HG02678 (cell line): ENCODE data around the gene NAA35.
"Not testable (repeated sequence)": the region's sequence is repeated elsewhere in the genome, so short reads cannot be mapped to it uniquely, and the experiment has no call there.

Source experiments
- ATAC-seq: cut with Tn5 transposase; IDR thresholded peaks from one replicate; pipeline ENCODE4 v1.9.1; 2021; ENCODE audit warnings: mild to moderate bottlenecking, moderate library complexity; ENCODE audit not compliant: unreplicated experiment

Gene NAA35

GRCh38 chr9:86022687-86023266, 81.8 kb downstream of the NAA35 start:
- no peak for ATAC-seq

GRCh38 chr9:86027767-86028166, 86.8 kb downstream of the NAA35 start:
- no peak for ATAC-seq

GRCh38 chr9:86034863-86035734, 94.2 kb downstream of the NAA35 start:
- no peak for ATAC-seq

GRCh38 chr9:86035827-86036440, 95.0 kb downstream of the NAA35 start:
- ATAC-seq, result no peak

GRCh38 chr9:86036555-86036954, 95.6 kb downstream of the NAA35 start:
- ATAC-seq, result no peak

GRCh38 chr9:86039991-86040860, 99.3 kb downstream of the NAA35 start:
- ATAC-seq, result no peak

GRCh38 chr9:86040861-86041155, 99.9 kb downstream of the NAA35 start:
- no peak for ATAC-seq

- ATAC-seq, result no peak
These were observed 100.4 kb downstream of the NAA35 start for GRCh38 chr9:86041311-86041741.

- no peak for ATAC-seq
These were observed 101.4 kb downstream of the NAA35 start for GRCh38 chr9:86042199-86042978.

- no peak for ATAC-seq
These were observed 102.6 kb downstream of the NAA35 start for GRCh38 chr9:86043586-86043985.

GRCh38 chr9:86043999-86044398, 103.1 kb downstream of the NAA35 start:
- ATAC-seq, result no peak

- no peak for ATAC-seq
These were observed 104.7 kb downstream of the NAA35 start for GRCh38 chr9:86045654-86046053.

GRCh38 chr9:86046071-86046636, 105.2 kb downstream of the NAA35 start:
- ATAC-seq, result no peak

GRCh38 chr9:86046930-86047341, 106.0 kb downstream of the NAA35 start:
- ATAC-seq, result no peak

GRCh38 chr9:86047361-86047760, 106.4 kb downstream of the NAA35 start:
- ATAC-seq, result no peak

- ATAC-seq, result not testable (repeated sequence)
These were observed 107.2 kb downstream of the NAA35 start for GRCh38 chr9:86048018-86048742.

- ATAC-seq, result no peak
These were observed 111.9 kb downstream of the NAA35 start for GRCh38 chr9:86052556-86053468.

GRCh38 chr9:86054695-86055094, 113.7 kb downstream of the NAA35 start:
- ATAC-seq, result no peak
